CD4-positive, alpha-beta T cell (primary cell): ENCODE measurements around the gene IL17C. TPM values are rescaled to one million over a fixed set of nuclear protein-coding genes. Genes with fewer than 3 reads are reported as not detected.

ENCODE experiments used
- ATAC-seq: fragments of 200-7000 bp; cut with Tn5 transposase; one replicate; pipeline ENCODE4 v1.10.0; 2022; ENCODE audit warnings: mild to moderate bottlenecking; ENCODE audit not compliant: poor library complexity
- CTCF ChIA-PET: fragments of 350-600 bp; sonication (Branson Sonifier 250); formaldehyde crosslinking; loops from one replicate; lab custom pipeline; 2021; ENCODE audit warnings: antibody characterized with exemption, inconsistent platforms; lab: Charles Lee
- POLR2A ChIA-PET: fragments of 350-600 bp; sonication (Branson Sonifier 250); formaldehyde crosslinking; loops from one replicate; lab custom pipeline; 2021; ENCODE audit warnings: antibody characterized with exemption, inconsistent platforms; lab: Charles Lee
- DNase-seq, 14 experiments: peaks; one replicate each; pipeline ENCODE4 v3.0.0-alpha.2; 2013 to 2020; ENCODE audit warnings: mixed read lengths in 2 of 14
- H3K27ac ChIP-seq, 2 donors: one replicate each; pipeline versions ENCODE4 v1.5.1 to v1.7.0; 2013; ENCODE audit warnings: low read length in 2 of 2, low read depth in 1 of 2, mild to moderate bottlenecking in 1 of 2
- H3K27me3 ChIP-seq, 2 experiments: 1 replicate in 1 of 2; 2 replicates in 1 of 2; pipeline versions ENCODE4 v1.6.1 to v1.7.0; 2013; ENCODE audit warnings: low read length in 2 of 2, control low read depth in 1 of 2, mild to moderate bottlenecking in 1 of 2, moderate library complexity in 1 of 2; ENCODE audit not compliant: insufficient read depth in 2 of 2, control insufficient read depth in 1 of 2
- H3K36me3 ChIP-seq: one replicate; pipeline ENCODE4 v1.6.1; 2013; ENCODE audit warnings: low read length, control low read depth; ENCODE audit not compliant: insufficient read depth
- H3K4me1 ChIP-seq: one replicate; pipeline ENCODE4 v1.6.1; 2013; ENCODE audit warnings: low read length, control low read depth; ENCODE audit not compliant: insufficient read depth
- H3K4me3 ChIP-seq: one replicate; pipeline ENCODE4 v1.5.1; 2013; ENCODE audit warnings: mild to moderate bottlenecking, low read length, moderate library complexity
- H3K9me3 ChIP-seq, 2 experiments: 1 replicate in 1 of 2; 2 replicates in 1 of 2; pipeline versions ENCODE4 v1.6.1 to v1.7.0; 2013; ENCODE audit warnings: low read length in 2 of 2, mild to moderate bottlenecking in 2 of 2, control low read depth in 1 of 2, moderate library complexity in 1 of 2; ENCODE audit not compliant: control insufficient read depth in 1 of 2, insufficient read depth in 1 of 2
- H3K27ac Mint-ChIP-seq: one replicate; pipeline ENCODE4 v1.8.0; 2020; ENCODE audit warnings: mixed read lengths
- H3K27me3 Mint-ChIP-seq: one replicate; pipeline ENCODE4 v1.8.0; 2021; ENCODE audit warnings: mixed read lengths
- H3K36me3 Mint-ChIP-seq: one replicate; pipeline ENCODE4 v1.8.0; 2021; ENCODE audit warnings: low read depth, mixed read lengths
- H3K4me1 Mint-ChIP-seq: one replicate; pipeline ENCODE4 v1.8.0; 2021; ENCODE audit warnings: low read depth, mixed read lengths
- H3K4me3 Mint-ChIP-seq: one replicate; pipeline ENCODE4 v1.8.0; 2020; ENCODE audit warnings: mild to moderate bottlenecking, mixed read lengths
- H3K9me3 Mint-ChIP-seq: one replicate; pipeline ENCODE4 v1.8.0; 2020; ENCODE audit warnings: mixed read lengths
- CTCF ChIP-seq: fragments of 200-600 bp; IDR thresholded peaks from one replicate; pipeline ENCODE4 v1.8.0; 2022; ENCODE audit warnings: antibody characterized with exemption, mild to moderate bottlenecking
- intact Hi-C, 2 experiments: fragments of 100-400 bp; cut with DNase I in 1 of 2; cut with micrococcal nuclease in 1 of 2; formaldehyde crosslinking; loops; one replicate each; pipeline versions ENCODE4 v1.15.1 to v1.9.0; 2023 to 2025; cut with DNase I, micrococcal nuclease
- total RNA-seq, 174 experiments: library from RNA in 2 of 174; stranded (reverse) in 2 of 174; gene quantifications; one replicate each; pipeline ENCODE4 v1.2.3 and lab custom pipeline; 2021 to 2026

The IL17C gene
- total RNA-seq, 2 experiments from 2014 or later: 0.77 TPM; not detected in 1

- no peak for ATAC-seq
- H3K27me3 Mint-ChIP-seq: no peaks in the 10 kb centered on the region
- H3K4me3 ChIP-seq: no peak overlapping the region
- H3K27ac Mint-ChIP-seq: no peak overlapping the region
- H3K27me3 ChIP-seq: no peaks in the 10 kb centered on the region
- H3K4me3 Mint-ChIP-seq: no peak overlapping the region
- no peak for DNase-seq
- TF ChIP-seq CTCF: no peak
- H3K4me1 Mint-ChIP-seq: peaks cover 9% of the 10 kb centered on the region
- ChIA-PET CTCF (interaction anchor here (1.6 kb wide), 1 partner anchor 70 kb away, joined by 3 read pairs; no protein-coding TSS in a partner anchor), POLR2A (no interaction called here)
- H3K9me3 ChIP-seq: no peaks in the 10 kb centered on the region
- peaks cover 78% of the 10 kb centered on the region for H3K36me3 Mint-ChIP-seq
- intact Hi-C loops: no loop called here
- no peaks in the 10 kb centered on the region for H3K4me1 ChIP-seq
- peaks cover 63% of the 10 kb centered on the region for H3K36me3 ChIP-seq
- no peaks in the 10 kb centered on the region for H3K9me3 Mint-ChIP-seq
- no peak overlapping the region for H3K27ac ChIP-seq
Observed at GRCh38 chr16:88610909-88611812, 27.2 kb upstream of the IL17C start.

GRCh38 chr16:88613293-88613692, 25.1 kb upstream of the IL17C start:
- intact Hi-C loops: no loop called here
- Mint-ChIP-seq H3K4me1 (peaks cover 9% of the 10 kb centered on the region), H3K4me3 (no peak overlapping the region), H3K27me3 (no peaks in the 10 kb centered on the region), H3K27ac (no peak overlapping the region), H3K36me3 (peaks cover 80% of the 10 kb centered on the region), H3K9me3 (no peaks in the 10 kb centered on the region)
- H3K4me1 ChIP-seq: no peaks in the 10 kb centered on the region
- DNase-seq: no peak
- H3K27ac ChIP-seq: no peak overlapping the region
- no peak for TF ChIP-seq CTCF
- no peaks in the 10 kb centered on the region for H3K27me3 ChIP-seq
- no peaks in the 10 kb centered on the region for H3K9me3 ChIP-seq
- no peak for ATAC-seq
- ChIA-PET CTCF (no interaction called here), POLR2A (no interaction called here)
- no peak overlapping the region for H3K4me3 ChIP-seq
- H3K36me3 ChIP-seq: peaks cover 62% of the 10 kb centered on the region

GRCh38 chr16:88613911-88614817, 24.2 kb upstream of the IL17C start:
- ATAC-seq (no peak), DNase-seq (no peak)
- H3K36me3 Mint-ChIP-seq: peaks cover 82% of the 10 kb centered on the region
- no peaks in the 10 kb centered on the region for H3K27me3 Mint-ChIP-seq
- no peak for TF ChIP-seq CTCF
- peaks cover 13% of the 10 kb centered on the region for H3K4me1 Mint-ChIP-seq
- H3K27ac Mint-ChIP-seq: no peak overlapping the region
- Histone ChIP-seq H3K4me1 (peaks cover 8% of the 10 kb centered on the region), H3K4me3 (no peak overlapping the region), H3K27me3 (no peaks in the 10 kb centered on the region), H3K9me3 (no peaks in the 10 kb centered on the region), H3K27ac (no peak overlapping the region), H3K36me3 (peaks cover 62% of the 10 kb centered on the region)
- H3K4me3 Mint-ChIP-seq: no peak overlapping the region
- H3K9me3 Mint-ChIP-seq: no peaks in the 10 kb centered on the region
- intact Hi-C loops: no loop called here
- CTCF ChIA-PET: no interaction called here
- POLR2A ChIA-PET: no interaction called here
